Measurements from ENCODE around the gene AP2A2. TPM values are rescaled to one million over a fixed set of nuclear protein-coding genes. Genes with fewer than 3 reads are reported as not detected.

The AP2A2 gene
- total RNA-seq, 1 donor from 2014 or later = 17.7 TPM

DNA sequence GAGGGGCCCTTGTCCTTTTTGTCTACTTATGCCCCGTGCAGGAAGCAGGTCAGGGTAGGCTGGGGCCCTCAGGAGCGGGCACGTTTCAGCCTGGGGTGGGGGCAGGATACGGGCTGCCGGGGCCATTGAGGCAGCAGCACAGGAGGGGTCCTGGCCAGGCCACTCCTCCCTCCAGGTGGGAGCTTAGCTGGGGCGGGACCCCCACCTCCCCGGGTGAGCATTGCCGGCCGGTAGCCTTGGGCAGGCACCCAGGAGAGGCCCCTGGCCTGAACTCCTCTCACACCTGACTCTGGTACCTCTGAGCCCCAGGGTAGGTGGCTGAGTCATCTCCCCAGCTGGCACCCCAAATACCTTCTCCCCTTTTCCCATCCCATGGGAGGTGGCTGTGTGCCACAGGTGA, 115.8 kb downstream of the AP2A2 start:
- Histone ChIP-seq H3K36me3 (ENCODE audit: control insufficient read depth in 3 of 3, insufficient read depth in 3 of 3, low read length in 3 of 3) (no peaks in the 10 kb centered on the region), H3K9me3 (ENCODE audit: control insufficient read depth in 3 of 3, low read length in 3 of 3) (no peaks in the 10 kb centered on the region), H3K9ac (ENCODE audit: low read depth in 1 of 3, low read length in 3 of 3) (no peak overlapping the region), H3K27me3 (ENCODE audit: control insufficient read depth in 3 of 3, insufficient read depth in 3 of 3, low read length in 3 of 3) (peaks cover 8 to 31% (median 19%) of the 10 kb centered on the region in 3 donors), H3K4me3 (ENCODE audit: low read length in 3 of 3) (no peak overlapping the region), H3K4me1 (ENCODE audit: control insufficient read depth in 3 of 3, insufficient read depth in 3 of 3, low read length in 3 of 3) (no peaks in the 10 kb centered on the region), H3K27ac (ENCODE audit: low read depth, low read length) (no peak overlapping the region)

DNA sequence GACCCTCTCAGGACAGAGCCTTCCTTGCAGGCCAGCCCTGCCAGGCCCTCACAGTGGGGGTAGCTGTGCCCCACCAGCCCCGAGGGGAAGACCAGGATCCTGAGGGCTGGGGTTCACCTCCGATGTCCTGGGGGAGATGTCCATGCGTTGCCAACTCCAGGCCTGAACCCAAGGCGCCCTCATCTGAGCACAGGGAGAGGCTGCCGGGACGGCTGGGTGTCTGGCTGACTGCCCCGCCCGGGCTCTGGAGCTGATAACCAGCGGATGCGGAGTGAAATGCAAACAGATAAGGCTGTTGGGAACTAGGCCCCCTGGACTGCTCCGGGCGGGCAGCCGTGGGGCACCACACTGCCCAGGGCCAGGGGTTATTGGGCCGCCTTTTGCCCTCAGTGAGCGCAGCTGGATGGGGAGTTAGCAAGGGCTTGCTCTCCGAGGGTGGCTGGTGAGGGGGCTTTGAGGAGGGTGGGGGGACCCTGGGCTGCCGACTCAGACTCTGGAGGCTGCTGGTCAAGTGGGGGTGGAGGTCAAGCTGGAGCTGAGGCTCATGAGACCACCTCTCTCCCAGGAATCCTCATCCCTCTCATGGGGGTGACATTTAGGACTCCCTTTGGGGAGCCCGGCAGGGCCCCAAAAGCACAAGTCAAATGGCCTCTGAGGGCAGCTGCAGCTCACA, 116.4 kb downstream of the AP2A2 start:
- peaks cover 11 to 31% (median 19%) of the 10 kb centered on the region in 3 donors for H3K27me3 ChIP-seq (ENCODE audit: control insufficient read depth in 3 of 3, insufficient read depth in 3 of 3, low read length in 3 of 3)
- no peak overlapping the region for H3K4me3 ChIP-seq (ENCODE audit: low read length in 3 of 3)
- H3K4me1 ChIP-seq (ENCODE audit: control insufficient read depth in 3 of 3, insufficient read depth in 3 of 3, low read length in 3 of 3) = no peaks in the 10 kb centered on the region
- H3K9ac ChIP-seq (ENCODE audit: low read depth in 1 of 3, low read length in 3 of 3) = no peak overlapping the region
- H3K27ac ChIP-seq (ENCODE audit: low read depth, low read length) = no peak overlapping the region
- no peaks in the 10 kb centered on the region for H3K9me3 ChIP-seq (ENCODE audit: control insufficient read depth in 3 of 3, low read length in 3 of 3)
- H3K36me3 ChIP-seq (ENCODE audit: control insufficient read depth in 3 of 3, insufficient read depth in 3 of 3, low read length in 3 of 3) = no peaks in the 10 kb centered on the region

GRCh38 chr11:1042626-1043562, 117.2 kb downstream of the AP2A2 start:
- no peaks in the 10 kb centered on the region for H3K9me3 ChIP-seq (ENCODE audit: control insufficient read depth in 3 of 3, low read length in 3 of 3)
- H3K9ac ChIP-seq (ENCODE audit: low read depth in 1 of 3, low read length in 3 of 3) = no peak overlapping the region
- peaks cover 18 to 39% (median 27%) of the 10 kb centered on the region in 3 donors for H3K27me3 ChIP-seq (ENCODE audit: control insufficient read depth in 3 of 3, insufficient read depth in 3 of 3, low read length in 3 of 3)
- H3K4me3 ChIP-seq (ENCODE audit: low read length in 3 of 3) = no peak overlapping the region
- H3K4me1 ChIP-seq (ENCODE audit: control insufficient read depth in 3 of 3, insufficient read depth in 3 of 3, low read length in 3 of 3) = no peaks in the 10 kb centered on the region
- H3K36me3 ChIP-seq (ENCODE audit: control insufficient read depth in 3 of 3, insufficient read depth in 3 of 3, low read length in 3 of 3) = no peaks in the 10 kb centered on the region
- H3K27ac ChIP-seq (ENCODE audit: low read depth, low read length) = no peak overlapping the region

DNA sequence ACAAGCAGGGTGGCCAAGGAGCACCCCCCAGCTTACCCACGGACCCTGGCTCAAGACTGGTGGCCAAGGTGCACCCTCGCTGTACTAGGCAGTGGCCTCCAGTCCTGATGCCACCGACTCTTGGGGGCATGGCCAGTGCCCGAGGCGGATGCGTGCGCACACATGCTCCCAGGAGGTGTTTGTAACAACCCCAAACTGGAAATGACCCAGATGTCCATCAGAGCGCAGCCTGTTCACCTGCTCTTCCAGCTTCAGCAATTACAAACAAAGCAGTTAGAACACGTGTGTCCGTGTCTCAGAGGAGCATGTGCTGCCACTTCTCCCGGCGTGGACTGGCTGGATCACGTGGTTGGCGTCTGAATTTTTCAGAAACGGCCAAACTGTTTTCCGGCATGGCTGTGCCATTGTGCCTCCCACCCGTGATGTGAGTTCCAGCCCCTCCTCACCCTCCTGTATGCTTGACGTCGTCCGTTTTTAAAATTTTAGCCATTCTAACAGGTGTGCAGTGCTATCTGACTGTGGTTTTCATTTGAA, 118.0 kb downstream of the AP2A2 start:
- Histone ChIP-seq H3K4me1 (ENCODE audit: control insufficient read depth in 3 of 3, insufficient read depth in 3 of 3, low read length in 3 of 3) (no peaks in the 10 kb centered on the region), H3K4me3 (ENCODE audit: low read length in 3 of 3) (no peak overlapping the region), H3K27ac (ENCODE audit: low read depth, low read length) (no peak overlapping the region), H3K9me3 (ENCODE audit: control insufficient read depth in 3 of 3, low read length in 3 of 3) (no peaks in the 10 kb centered on the region), H3K27me3 (ENCODE audit: control insufficient read depth in 3 of 3, insufficient read depth in 3 of 3, low read length in 3 of 3) (peaks cover 21 to 39% (median 27%) of the 10 kb centered on the region in 3 donors), H3K36me3 (ENCODE audit: control insufficient read depth in 3 of 3, insufficient read depth in 3 of 3, low read length in 3 of 3) (no peaks in the 10 kb centered on the region), H3K9ac (ENCODE audit: low read depth in 1 of 3, low read length in 3 of 3) (no peak overlapping the region)

DNA sequence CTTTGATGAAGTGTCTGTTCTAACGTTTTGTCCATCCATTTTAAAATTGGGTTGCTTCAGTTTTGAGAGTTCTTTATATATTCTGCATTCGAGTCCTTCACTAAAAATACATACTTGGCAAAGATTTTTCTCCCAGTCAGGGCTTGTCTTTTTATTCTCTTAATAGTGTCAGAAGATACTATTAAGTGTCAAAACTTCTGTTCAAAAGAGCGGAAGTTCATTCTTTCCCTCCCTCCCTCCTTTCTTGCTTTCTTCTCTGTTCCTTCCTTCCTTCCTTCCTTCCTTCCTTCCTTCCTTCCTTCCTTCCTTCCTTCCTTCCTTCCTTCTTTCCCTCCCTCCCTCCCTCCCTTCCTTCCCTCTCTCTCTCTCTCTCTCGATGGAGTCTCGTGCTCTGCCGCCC, 118.5 kb downstream of the AP2A2 start:
- peaks cover 21 to 45% (median 28%) of the 10 kb centered on the region in 3 donors for H3K27me3 ChIP-seq (ENCODE audit: control insufficient read depth in 3 of 3, insufficient read depth in 3 of 3, low read length in 3 of 3)
- H3K4me1 ChIP-seq (ENCODE audit: control insufficient read depth in 3 of 3, insufficient read depth in 3 of 3, low read length in 3 of 3) = no peaks in the 10 kb centered on the region
- H3K9me3 ChIP-seq (ENCODE audit: control insufficient read depth in 3 of 3, low read length in 3 of 3) = no peaks in the 10 kb centered on the region
- no peak overlapping the region for H3K27ac ChIP-seq (ENCODE audit: low read depth, low read length)
- H3K4me3 ChIP-seq (ENCODE audit: low read length in 3 of 3) = no peak overlapping the region
- H3K9ac ChIP-seq (ENCODE audit: low read depth in 1 of 3, low read length in 3 of 3) = no peak overlapping the region
- H3K36me3 ChIP-seq (ENCODE audit: control insufficient read depth in 3 of 3, insufficient read depth in 3 of 3, low read length in 3 of 3) = no peaks in the 10 kb centered on the region

- Histone ChIP-seq H3K27me3 (ENCODE audit: control insufficient read depth in 3 of 3, insufficient read depth in 3 of 3, low read length in 3 of 3) (peaks cover 20 to 60% (median 34%) of the 10 kb centered on the region in 3 donors), H3K4me3 (ENCODE audit: low read length in 3 of 3) (no peak overlapping the region), H3K27ac (ENCODE audit: low read depth, low read length) (no peak overlapping the region), H3K4me1 (ENCODE audit: control insufficient read depth in 3 of 3, insufficient read depth in 3 of 3, low read length in 3 of 3) (peaks cover 0 to 7% (median 0%) of the 10 kb centered on the region in 3 donors), H3K9ac (ENCODE audit: low read depth in 1 of 3, low read length in 3 of 3) (no peak overlapping the region), H3K36me3 (ENCODE audit: control insufficient read depth in 3 of 3, insufficient read depth in 3 of 3, low read length in 3 of 3) (no peaks in the 10 kb centered on the region), H3K9me3 (ENCODE audit: control insufficient read depth in 3 of 3, low read length in 3 of 3) (no peaks in the 10 kb centered on the region)
Measured at GRCh38 chr11:1047595-1048156, 122.0 kb downstream of the AP2A2 start.

DNA sequence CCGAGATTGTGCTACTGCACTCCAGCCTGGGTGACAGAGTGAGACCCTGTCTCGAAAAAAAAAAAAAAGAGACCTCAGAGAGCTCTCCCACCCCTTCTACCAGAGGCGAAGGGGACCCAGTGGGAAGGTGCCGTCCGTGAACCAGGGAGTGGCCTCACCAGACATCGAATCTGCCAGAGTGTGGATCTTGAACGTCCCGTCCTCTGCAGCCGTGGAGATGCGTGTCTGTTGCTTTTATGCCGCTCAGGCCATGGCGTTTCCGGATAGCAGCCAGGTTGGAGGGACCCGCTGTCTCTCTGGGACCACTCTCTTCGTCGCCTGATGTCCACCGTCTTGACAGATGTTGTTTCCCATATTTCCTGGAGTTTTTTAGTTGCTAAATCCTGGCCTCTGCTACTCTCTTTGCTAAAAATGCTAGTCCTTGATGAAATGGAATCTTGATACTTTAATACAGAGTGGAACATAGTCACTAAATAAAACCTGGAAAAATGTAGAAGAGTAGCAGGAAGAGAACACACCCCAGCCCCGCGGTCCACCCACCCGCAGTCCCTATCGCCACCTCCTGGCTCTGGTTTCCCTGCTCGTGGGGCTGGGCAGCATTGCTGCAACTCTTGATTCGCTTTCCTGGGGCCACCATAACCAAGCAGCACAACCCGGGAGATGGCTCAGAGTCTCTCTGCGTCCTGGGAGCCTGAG, 122.9 kb downstream of the AP2A2 start:
- H3K27me3 ChIP-seq (ENCODE audit: control insufficient read depth in 3 of 3, insufficient read depth in 3 of 3, low read length in 3 of 3) = peaks cover 28 to 61% (median 38%) of the 10 kb centered on the region in 3 donors
- no peaks in the 10 kb centered on the region for H3K36me3 ChIP-seq (ENCODE audit: control insufficient read depth in 3 of 3, insufficient read depth in 3 of 3, low read length in 3 of 3)
- no peak overlapping the region for H3K9ac ChIP-seq (ENCODE audit: low read depth in 1 of 3, low read length in 3 of 3)

DNA sequence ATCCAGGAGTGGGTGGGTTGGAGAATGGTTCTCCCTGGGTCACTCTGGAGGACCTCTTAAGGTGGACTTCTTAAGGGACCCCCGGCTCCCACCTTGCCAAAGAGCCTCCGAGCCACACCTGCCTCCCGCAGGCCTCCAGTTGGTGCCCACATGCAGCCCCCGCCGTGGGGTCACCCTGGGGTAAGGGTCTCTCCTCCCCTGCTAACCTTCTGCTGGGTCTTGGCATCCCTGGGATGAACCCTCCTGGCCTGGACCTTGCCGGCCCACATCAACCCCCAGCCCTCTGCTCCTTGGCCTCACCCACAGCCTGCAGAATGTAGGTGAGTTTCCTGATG, 123.4 kb downstream of the AP2A2 start:
- Histone ChIP-seq H3K4me1 (ENCODE audit: control insufficient read depth in 3 of 3, insufficient read depth in 3 of 3, low read length in 3 of 3) (peaks cover 0 to 7% (median 0%) of the 10 kb centered on the region in 3 donors), H3K4me3 (ENCODE audit: low read length in 3 of 3) (no peak overlapping the region), H3K36me3 (ENCODE audit: control insufficient read depth in 3 of 3, insufficient read depth in 3 of 3, low read length in 3 of 3) (no peaks in the 10 kb centered on the region), H3K9ac (ENCODE audit: low read depth in 1 of 3, low read length in 3 of 3) (no peak overlapping the region), H3K27ac (ENCODE audit: low read depth, low read length) (no peak overlapping the region), H3K27me3 (ENCODE audit: control insufficient read depth in 3 of 3, insufficient read depth in 3 of 3, low read length in 3 of 3) (peaks cover 30 to 63% (median 43%) of the 10 kb centered on the region in 3 donors), H3K9me3 (ENCODE audit: control insufficient read depth in 3 of 3, low read length in 3 of 3) (no peaks in the 10 kb centered on the region)

More for the DNA sequence above, 122.9 kb downstream of the AP2A2 start:
- Histone ChIP-seq H3K4me1 (ENCODE audit: control insufficient read depth in 3 of 3, insufficient read depth in 3 of 3, low read length in 3 of 3) (peaks cover 0 to 7% (median 0%) of the 10 kb centered on the region in 3 donors), H3K4me3 (ENCODE audit: low read length in 3 of 3) (no peak overlapping the region), H3K27ac (ENCODE audit: low read depth, low read length) (no peak overlapping the region), H3K9me3 (ENCODE audit: control insufficient read depth in 3 of 3, low read length in 3 of 3) (no peaks in the 10 kb centered on the region)

DNA sequence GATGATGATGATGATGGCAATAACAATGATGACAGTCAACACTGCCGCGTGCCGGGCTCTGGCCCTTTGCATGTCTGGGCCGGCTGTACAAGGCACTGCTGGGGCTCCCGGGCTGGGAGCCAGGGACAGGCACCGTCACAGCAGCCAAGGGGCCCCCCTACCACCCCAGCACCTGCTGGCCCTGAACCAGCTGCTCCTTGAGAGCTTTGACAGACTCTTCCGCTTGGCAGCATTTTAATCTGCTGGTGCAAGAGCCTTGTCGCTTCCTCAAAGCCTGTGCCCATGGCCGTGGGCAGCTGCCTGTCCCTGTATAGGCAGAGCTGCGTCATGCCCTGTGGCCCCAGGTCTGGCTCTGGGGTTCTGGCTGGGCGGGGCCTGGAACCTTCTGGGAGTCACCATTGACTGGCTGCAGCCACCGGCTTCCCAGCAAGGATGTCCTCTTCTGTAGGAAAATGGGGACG, 123.8 kb downstream of the AP2A2 start:
- no peaks in the 10 kb centered on the region for H3K36me3 ChIP-seq (ENCODE audit: control insufficient read depth in 3 of 3, insufficient read depth in 3 of 3, low read length in 3 of 3)
- no peaks in the 10 kb centered on the region for H3K9me3 ChIP-seq (ENCODE audit: control insufficient read depth in 3 of 3, low read length in 3 of 3)
- H3K27me3 ChIP-seq (ENCODE audit: control insufficient read depth in 3 of 3, insufficient read depth in 3 of 3, low read length in 3 of 3) = peaks cover 32 to 67% (median 48%) of the 10 kb centered on the region in 3 donors
- no peak overlapping the region for H3K27ac ChIP-seq (ENCODE audit: low read depth, low read length)
- no peak overlapping the region for H3K9ac ChIP-seq (ENCODE audit: low read depth in 1 of 3, low read length in 3 of 3)
- H3K4me1 ChIP-seq (ENCODE audit: control insufficient read depth in 3 of 3, insufficient read depth in 3 of 3, low read length in 3 of 3) = peaks cover 0 to 7% (median 0%) of the 10 kb centered on the region in 3 donors
- H3K4me3 ChIP-seq (ENCODE audit: low read length in 3 of 3) = no peak overlapping the region
